Tibial nerve (tissue), 4 donors: ENCODE measurements around the gene SAV1. TPM values are rescaled to one million over a fixed set of nuclear protein-coding genes. Genes with fewer than 3 reads are reported as not detected.
"Not testable (repeated sequence)": the region's sequence is repeated elsewhere in the genome, so short reads cannot be mapped to it uniquely, and the experiment has no call there.

ENCODE experiments used
- DNase-seq, 2 donors: peaks; one replicate each; pipeline ENCODE4 v3.0.0-alpha.2; 2019; ENCODE audit warnings: low spot score in 2 of 2
- H3K27ac ChIP-seq, 4 donors: fragments of 200-600 bp; sonication (generic) in 3 of 4; one replicate each; pipeline ENCODE4 v1.5.1; 2017 to 2019; ENCODE audit warnings: mild to moderate bottlenecking in 1 of 4
- H3K27me3 ChIP-seq, 2 donors: fragments of 200-600 bp; sonication (generic) in 1 of 2; one replicate each; pipeline versions ENCODE4 v1.5.1 to v1.6.0; 2017 to 2019
- H3K36me3 ChIP-seq, 3 donors: fragments of 200-600 bp; sonication (generic); one replicate each; pipeline ENCODE4 v1.5.1; 2018 to 2019
- H3K4me1 ChIP-seq, 4 donors: fragments of 200-600 bp; sonication (generic) in 3 of 4; one replicate each; pipeline ENCODE4 v1.5.1; 2017 to 2019
- H3K4me3 ChIP-seq, 4 donors: fragments of 200-600 bp; sonication (generic) in 3 of 4; one replicate each; pipeline ENCODE4 v1.5.1; 2017 to 2019; ENCODE audit warnings: mild to moderate bottlenecking in 1 of 4, moderate library complexity in 1 of 4
- H3K9me3 ChIP-seq, 4 donors: fragments of 200-600 bp; sonication (generic) in 3 of 4; one replicate each; pipeline ENCODE4 v1.5.1; 2017 to 2019
- EP300 ChIP-seq, 2 donors: sonication (generic); formaldehyde crosslinking; IDR thresholded peaks; one replicate each; pipeline ENCODE4 v1.6.1; 2017; ENCODE audit warnings: antibody characterized with exemption in 2 of 2, mild to moderate bottlenecking in 1 of 2
- POLR2A ChIP-seq, 2 donors: fragments of 450-650 bp; IDR thresholded peaks; one replicate each; pipeline ENCODE4 v1.6.1; 2017; ENCODE audit warnings: antibody characterized with exemption in 2 of 2, mild to moderate bottlenecking in 2 of 2, moderate library complexity in 2 of 2
- WGBS, 2 donors: methylation state at CpG; one replicate each; pipeline ENCODE4 v1.1.5; 2018; 5-methylcytosine and 5-hydroxymethylcytosine counted together
- total RNA-seq, 4 donors: library from RNA; depleted of rRNA; stranded (reverse); fragments of >200 nt; gene quantifications; one replicate each; pipeline ENCODE4 v1.1.0, GENCODE V29; 2016
- TF ChIP-seq, protein P1 (sequence below), 5 experiments: fragments of 200-600 bp in 3 of 5; fragments of 450-650 bp in 2 of 5; sonication (generic) in 3 of 5; IDR thresholded peaks; one replicate each; pipeline ENCODE4 v1.5.1; 2016 to 2019; ENCODE audit warnings: antibody characterized with exemption in 5 of 5, mild to moderate bottlenecking in 3 of 5, moderate library complexity in 2 of 5

The SAV1 gene
- total RNA-seq, 4 donors from 2014 or later: 35.1 to 62.3 (median 47.4) TPM

DNA sequence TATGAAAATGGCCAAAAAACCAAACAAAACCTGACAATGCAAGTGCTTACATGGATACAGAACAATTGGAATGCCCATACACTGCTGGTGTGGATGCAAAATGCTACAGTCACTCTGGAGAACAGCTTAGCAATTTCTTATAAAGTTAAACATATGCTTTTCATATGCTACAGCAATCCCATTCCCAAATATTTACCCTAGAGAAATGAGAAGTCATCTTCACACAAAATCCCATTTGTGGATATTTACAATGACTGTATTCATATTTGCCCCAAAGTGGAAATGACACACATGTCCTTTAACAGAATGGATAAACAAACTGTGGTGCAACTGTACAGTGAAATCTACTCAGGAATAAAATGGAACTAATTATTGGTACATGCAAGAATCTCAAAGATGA, 20.4 kb downstream of the SAV1 start:
- peak overlapping the region in 1 of 4 donors; percentile 20 for H3K27ac ChIP-seq
- TF ChIP-seq, protein P1, sequence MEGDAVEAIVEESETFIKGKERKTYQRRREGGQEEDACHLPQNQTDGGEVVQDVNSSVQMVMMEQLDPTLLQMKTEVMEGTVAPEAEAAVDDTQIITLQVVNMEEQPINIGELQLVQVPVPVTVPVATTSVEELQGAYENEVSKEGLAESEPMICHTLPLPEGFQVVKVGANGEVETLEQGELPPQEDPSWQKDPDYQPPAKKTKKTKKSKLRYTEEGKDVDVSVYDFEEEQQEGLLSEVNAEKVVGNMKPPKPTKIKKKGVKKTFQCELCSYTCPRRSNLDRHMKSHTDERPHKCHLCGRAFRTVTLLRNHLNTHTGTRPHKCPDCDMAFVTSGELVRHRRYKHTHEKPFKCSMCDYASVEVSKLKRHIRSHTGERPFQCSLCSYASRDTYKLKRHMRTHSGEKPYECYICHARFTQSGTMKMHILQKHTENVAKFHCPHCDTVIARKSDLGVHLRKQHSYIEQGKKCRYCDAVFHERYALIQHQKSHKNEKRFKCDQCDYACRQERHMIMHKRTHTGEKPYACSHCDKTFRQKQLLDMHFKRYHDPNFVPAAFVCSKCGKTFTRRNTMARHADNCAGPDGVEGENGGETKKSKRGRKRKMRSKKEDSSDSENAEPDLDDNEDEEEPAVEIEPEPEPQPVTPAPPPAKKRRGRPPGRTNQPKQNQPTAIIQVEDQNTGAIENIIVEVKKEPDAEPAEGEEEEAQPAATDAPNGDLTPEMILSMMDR (IDR thresholded peaks at IDR 0.05): no peak
- TF ChIP-seq POLR2A (IDR thresholded peaks at IDR 0.05): no peak
- no peak for TF ChIP-seq EP300 (IDR thresholded peaks at IDR 0.05)
- H3K27me3 ChIP-seq: no peaks in the 10 kb centered on the region
- H3K9me3 ChIP-seq: no peaks in the 10 kb centered on the region
- H3K4me1 ChIP-seq: peaks cover 0 to 43% (median 2%) of the 10 kb centered on the region in 4 donors
- no peak for DNase-seq
- H3K4me3 ChIP-seq: no peak overlapping the region
- H3K36me3 ChIP-seq: peaks cover 0 to 14% (median 0%) of the 10 kb centered on the region in 3 donors

DNA sequence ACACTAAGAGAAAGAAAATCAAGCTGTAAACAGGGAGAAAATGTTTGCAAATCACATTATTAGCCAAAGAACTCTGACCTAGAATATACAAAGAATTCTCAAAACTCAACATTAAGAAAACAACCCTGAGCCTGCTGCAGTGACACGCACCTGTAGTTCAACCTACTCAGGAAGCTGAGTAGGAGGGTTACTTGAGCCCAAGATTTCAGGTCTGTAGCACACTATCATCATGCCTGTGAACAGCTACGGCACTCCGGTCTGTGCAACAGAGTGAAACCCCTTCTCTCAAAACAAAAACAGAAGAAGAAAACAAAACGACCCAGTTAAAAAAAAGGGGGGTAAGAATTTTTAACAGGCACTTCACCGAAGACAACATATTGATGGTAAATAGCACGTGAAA, 20.8 kb downstream of the SAV1 start:
- WGBS, 2 donors: 54 to 59% methylated on average over 6 of the region's 6 CpGs
- no peaks in the 10 kb centered on the region for H3K27me3 ChIP-seq
- no peak for DNase-seq
- no peaks in the 10 kb centered on the region for H3K9me3 ChIP-seq
- TF ChIP-seq, protein P1 (IDR thresholded peaks at IDR 0.05): no peak
- TF ChIP-seq EP300 (IDR thresholded peaks at IDR 0.05): no peak
- TF ChIP-seq POLR2A (IDR thresholded peaks at IDR 0.05): no peak
- H3K27ac ChIP-seq: peak overlapping the region in 1 of 4 donors; percentile 20
- H3K36me3 ChIP-seq: peaks cover 0 to 19% (median 0%) of the 10 kb centered on the region in 3 donors
- no peak overlapping the region for H3K4me3 ChIP-seq
- H3K4me1 ChIP-seq: peaks cover 0 to 38% (median 2%) of the 10 kb centered on the region in 4 donors

DNA sequence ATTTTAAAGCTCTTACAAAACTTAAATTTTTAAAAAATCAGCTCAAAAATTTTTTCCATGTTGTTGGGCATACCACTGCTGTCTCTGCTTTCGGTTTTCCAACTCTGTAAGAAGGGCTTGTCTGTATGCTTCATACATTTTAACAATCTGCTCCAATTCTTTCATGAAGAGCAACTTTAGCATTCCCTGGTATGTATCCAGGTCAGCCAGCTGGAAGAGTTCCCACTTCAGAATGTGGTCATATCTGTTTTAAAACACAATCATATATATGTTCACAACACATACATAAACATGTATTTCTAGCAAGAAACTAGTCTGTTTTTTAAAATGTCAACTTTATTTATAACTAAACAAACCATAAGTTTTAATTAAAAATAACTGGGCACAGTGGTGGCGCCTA, 33.0 kb downstream of the SAV1 start:
- Histone ChIP-seq H3K9me3 (no peaks in the 10 kb centered on the region), H3K4me3 (no peak overlapping the region), H3K4me1 (peaks cover 0 to 16% (median 0%) of the 10 kb centered on the region in 4 donors), H3K36me3 (peaks cover 0 to 37% (median 0%) of the 10 kb centered on the region in 3 donors), H3K27me3 (no peaks in the 10 kb centered on the region), H3K27ac (no peak overlapping the region)
- TF ChIP-seq EP300 (IDR thresholded peaks at IDR 0.05) (no peak), POLR2A (IDR thresholded peaks at IDR 0.05) (no peak)
- TF ChIP-seq, protein P1 (IDR thresholded peaks at IDR 0.05): no peak
- WGBS, 2 donors: 65 to 67% methylated on average over 2 of the region's 2 CpGs
- DNase-seq: no peak

DNA sequence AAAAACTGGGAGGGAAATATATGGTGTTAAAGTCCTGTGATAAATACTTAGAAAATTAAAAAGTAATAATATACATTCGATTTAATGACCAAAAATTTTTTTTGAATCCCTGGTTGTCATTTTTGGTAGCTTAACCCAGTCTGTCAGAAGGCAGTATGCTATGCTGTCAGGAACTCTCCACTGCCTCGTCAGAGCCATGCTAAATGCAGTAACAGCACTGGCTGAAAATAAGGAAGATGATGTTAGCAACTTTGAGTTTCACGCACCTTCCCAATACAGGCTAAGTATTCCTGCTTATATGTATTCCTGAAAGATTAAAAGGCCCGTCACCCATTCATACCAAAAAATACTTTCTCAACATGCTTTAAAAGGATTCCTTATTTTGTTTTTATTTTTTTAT, 34.2 kb downstream of the SAV1 start:
- 74 to 78% methylated on average over 4 of the region's 4 CpGs for WGBS, 2 donors
- Histone ChIP-seq H3K4me1 (peaks cover 0 to 12% (median 0%) of the 10 kb centered on the region in 4 donors), H3K36me3 (peaks cover 0 to 41% (median 0%) of the 10 kb centered on the region in 3 donors), H3K27ac (peak overlapping the region in 1 of 4 donors; percentile 40), H3K9me3 (no peaks in the 10 kb centered on the region), H3K4me3 (no peak overlapping the region), H3K27me3 (no peaks in the 10 kb centered on the region)
- no peak for DNase-seq
- no peak for TF ChIP-seq EP300 (IDR thresholded peaks at IDR 0.05)
- TF ChIP-seq, protein P1 (IDR thresholded peaks at IDR 0.05): no peak

DNA sequence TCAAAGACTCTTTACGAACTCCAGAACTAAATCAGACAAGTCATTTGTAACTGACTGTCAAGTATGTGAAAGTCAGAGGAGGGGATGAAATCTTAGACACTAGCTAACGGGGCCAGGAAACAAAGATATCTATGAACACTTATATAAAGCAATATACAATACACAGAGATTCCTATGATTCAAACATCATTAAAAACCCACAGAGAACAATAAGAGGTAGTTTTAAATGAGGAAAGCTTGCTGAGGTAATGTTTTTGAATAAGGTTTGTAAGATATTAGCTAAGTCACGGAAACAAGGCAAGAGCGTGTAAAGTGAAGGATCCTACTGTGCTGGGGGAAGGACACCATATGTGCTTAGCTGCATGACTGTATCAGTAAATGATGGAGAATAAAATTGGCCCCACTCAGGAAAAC, 36.7 kb downstream of the SAV1 start:
- H3K27me3 ChIP-seq: no peaks in the 10 kb centered on the region
- peaks cover 0 to 57% (median 0%) of the 10 kb centered on the region in 3 donors for H3K36me3 ChIP-seq
- no peak overlapping the region for H3K4me3 ChIP-seq
- TF ChIP-seq, protein P1 (IDR thresholded peaks at IDR 0.05): no peak
- TF ChIP-seq POLR2A (IDR thresholded peaks at IDR 0.05) (no peak), EP300 (IDR thresholded peaks at IDR 0.05) (no peak)
- H3K27ac ChIP-seq: no peak overlapping the region
- DNase-seq: no peak
- peaks cover 0 to 12% (median 0%) of the 10 kb centered on the region in 4 donors for H3K4me1 ChIP-seq
- H3K9me3 ChIP-seq: no peaks in the 10 kb centered on the region
- 69% methylated on average over 4 of the region's 4 CpGs for WGBS, 2 donors

DNA sequence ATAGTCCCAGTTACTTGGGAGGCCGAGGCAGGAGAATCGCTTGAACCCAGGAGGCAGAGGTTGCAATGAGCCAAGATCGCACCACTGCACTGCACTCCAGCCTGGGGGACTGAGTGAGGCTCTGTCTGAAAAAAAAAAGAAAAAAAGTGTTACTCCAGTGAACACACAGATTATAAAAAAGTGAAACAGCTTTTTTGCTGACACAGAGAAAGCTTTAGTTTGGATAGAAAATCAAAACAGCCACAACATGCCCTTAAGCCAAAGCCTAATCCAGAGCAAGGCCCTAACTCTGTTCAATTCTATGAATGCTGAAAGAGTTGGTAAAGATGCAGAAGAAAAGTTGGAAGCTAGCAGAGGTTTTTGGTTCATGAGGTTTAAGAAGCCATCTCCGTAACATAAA, 43.2 kb downstream of the SAV1 start:
- not testable (repeated sequence) for H3K27me3 ChIP-seq, H3K4me3 ChIP-seq
- WGBS, 2 donors: 98% methylated on average over 4 of the region's 4 CpGs

More for the DNA sequence above, 43.2 kb downstream of the SAV1 start:
- DNase-seq, H3K4me1 ChIP-seq, H3K9me3 ChIP-seq, H3K27ac ChIP-seq: not testable (repeated sequence)
- H3K36me3 ChIP-seq: peaks cover 0 to 68% (median 0%) of the 10 kb centered on the region in 3 donors
